GM18907 (cell line): ENCODE data around the gene SCAF4.

Experiments
- ATAC-seq: cut with Tn5 transposase; IDR thresholded peaks from one replicate; pipeline ENCODE4 v1.9.1; 2021; ENCODE audit warnings: mild to moderate bottlenecking, moderate library complexity; ENCODE audit not compliant: unreplicated experiment

SCAF4 gene

GRCh38 chr21:31713973-31714740 is 17.8 kb downstream of the SCAF4 start:
- ATAC-seq = no peak

GRCh38 chr21:31713115-31713514 is 18.8 kb downstream of the SCAF4 start:
- no peak for ATAC-seq

- no peak for ATAC-seq
Measured at GRCh38 chr21:31711745-31712285, 20.1 kb downstream of the SCAF4 start.

- ATAC-seq = no peak
Measured at GRCh38 chr21:31711326-31711725, 20.6 kb downstream of the SCAF4 start.

GRCh38 chr21:31710586-31710985 is 21.3 kb downstream of the SCAF4 start:
- ATAC-seq = no peak

- no peak for ATAC-seq
Measured at GRCh38 chr21:31708541-31708940, 23.4 kb downstream of the SCAF4 start.

GRCh38 chr21:31707499-31707898 is 24.4 kb downstream of the SCAF4 start:
- ATAC-seq = no peak

- no peak for ATAC-seq
Measured at GRCh38 chr21:31706562-31706961, 25.4 kb downstream of the SCAF4 start.

- ATAC-seq = no peak
Measured at GRCh38 chr21:31700040-31700439, 31.9 kb downstream of the SCAF4 start.

- no peak for ATAC-seq
Measured at GRCh38 chr21:31698461-31698860, 33.5 kb downstream of the SCAF4 start.

GRCh38 chr21:31696424-31696823 is 35.5 kb downstream of the SCAF4 start:
- ATAC-seq = no peak

GRCh38 chr21:31693222-31693621 is 38.7 kb downstream of the SCAF4 start:
- ATAC-seq = no peak

- no peak for ATAC-seq
Measured at GRCh38 chr21:31688603-31689368, 43.1 kb downstream of the SCAF4 start.

- no peak for ATAC-seq
Measured at GRCh38 chr21:31687108-31687507, 44.8 kb downstream of the SCAF4 start.

- ATAC-seq = no peak
Measured at GRCh38 chr21:31686272-31686915, 45.5 kb downstream of the SCAF4 start.

- ATAC-seq = no peak
Measured at GRCh38 chr21:31684918-31685317, 47.0 kb downstream of the SCAF4 start.

- ATAC-seq = no peak
Measured at GRCh38 chr21:31683029-31683428, 48.9 kb downstream of the SCAF4 start.

- ATAC-seq = no peak
Measured at GRCh38 chr21:31682620-31683019, 49.3 kb downstream of the SCAF4 start.

- ATAC-seq = no peak
Measured at GRCh38 chr21:31678478-31678877, 53.4 kb downstream of the SCAF4 start.

- no peak for ATAC-seq
Measured at GRCh38 chr21:31677047-31677446, 54.9 kb downstream of the SCAF4 start.

- ATAC-seq = no peak
Measured at GRCh38 chr21:31675960-31676359, 56.0 kb downstream of the SCAF4 start.

GRCh38 chr21:31675318-31675717 is 56.6 kb downstream of the SCAF4 start:
- no peak for ATAC-seq
